Panc1 (cell line): Measurements from ENCODE around the gene B3GALT2. TPM values are rescaled to one million over a fixed set of nuclear protein-coding genes. Genes with fewer than 3 reads are reported as not detected.

Experiments
- ATAC-seq: fragments of 200-7000 bp; cut with Tn5 transposase; 2 replicates; pipeline ENCODE4 v1.9.1; 2020; ENCODE audit warnings: mild to moderate bottlenecking, moderate library complexity
- BruUV-seq: library from RNA; stranded (reverse); fragments of 400-500 nt; replicated peaks from 2 replicates; lab custom pipeline; 2021; lab: Mats Ljungman, UMichigan
- CTCF ChIA-PET: fragments of 300-600 bp; sonication (Branson Sonifier 250); formaldehyde crosslinking; loops from one replicate; lab custom pipeline; 2022; ENCODE audit warnings: antibody characterized with exemption; lab: Charles Lee
- POLR2A ChIA-PET: fragments of 300-600 bp; sonication (Branson Sonifier 250); formaldehyde crosslinking; loops from one replicate; lab custom pipeline; 2022; ENCODE audit warnings: antibody characterized with exemption; lab: Charles Lee
- DNase-seq: peaks from one replicate; pipeline ENCODE4 v3.0.0-alpha.2; 2010; ENCODE audit warnings: low read depth, low spot score
- H3K27ac ChIP-seq: 2 replicates; pipeline ENCODE4 v1.5.1; 2011; ENCODE audit warnings: mild to moderate bottlenecking, low read length, inconsistent platforms
- H3K27me3 ChIP-seq: fragments of 200-500 bp; sonication (Bioruptor generic); 2 replicates; pipeline ENCODE4 v1.6.0; 2014; ENCODE audit warnings: low read length, inconsistent platforms; ENCODE audit not compliant: control insufficient read depth, insufficient read depth
- H3K36me3 ChIP-seq: fragments of 200-500 bp; sonication (Bioruptor generic); 2 replicates; pipeline ENCODE4 v1.5.1; 2014; ENCODE audit warnings: inconsistent platforms, mild to moderate bottlenecking, low read length, moderate library complexity; ENCODE audit not compliant: control insufficient read depth, insufficient read depth
- H3K4me1 ChIP-seq: 2 replicates; pipeline ENCODE4 v1.5.1; 2011; ENCODE audit warnings: inconsistent platforms, mild to moderate bottlenecking, low read length, moderate library complexity; ENCODE audit not compliant: control insufficient read depth, insufficient read depth
- H3K4me3 ChIP-seq, 2 experiments: 2 replicates each; pipeline ENCODE4 v1.5.1; 2011 to 2012; ENCODE audit warnings: low read depth in 2 of 2, low read length in 2 of 2, mild to moderate bottlenecking in 2 of 2, inconsistent platforms in 1 of 2, moderate library complexity in 1 of 2
- H3K9me3 ChIP-seq: fragments of 200-500 bp; sonication (Bioruptor generic); 2 replicates; pipeline ENCODE4 v1.5.1; 2014; ENCODE audit warnings: low read depth, mild to moderate bottlenecking, inconsistent platforms, low read length, moderate library complexity; ENCODE audit not compliant: control insufficient read depth, insufficient read depth
- CTCF ChIP-seq: fragments of 450-650 bp; IDR thresholded peaks from 2 replicates; pipeline ENCODE4 v1.5.1; 2017; ENCODE audit warnings: mild to moderate bottlenecking
- POLR2AphosphoS5 ChIP-seq: IDR thresholded peaks from 2 replicates; pipeline ENCODE4 v1.6.1; 2012; ENCODE audit warnings: mild to moderate bottlenecking, low read depth, low read length, moderate library complexity
- REST ChIP-seq, 2 experiments: IDR thresholded peaks; 2 replicates each; pipeline ENCODE4 v1.6.1; 2011 to 2012; ENCODE audit warnings: low read depth in 2 of 2, control low read depth in 1 of 2, low read length in 1 of 2, mild to moderate bottlenecking in 1 of 2, moderate library complexity in 1 of 2; ENCODE audit not compliant: insufficient read depth in 1 of 2
- SIN3A ChIP-seq: IDR thresholded peaks from 2 replicates; pipeline ENCODE4 v1.6.1; 2012; ENCODE audit warnings: low read depth, mild to moderate bottlenecking, low read length, moderate library complexity, borderline replicate concordance; ENCODE audit not compliant: insufficient read depth
- TCF7L2 ChIP-seq: IDR thresholded peaks from 2 replicates; pipeline ENCODE4 v1.6.1; 2011; ENCODE audit warnings: mild to moderate bottlenecking, low read depth, low read length, inconsistent platforms
- in situ Hi-C: cut with HindIII; loops from 2 replicates; pipeline ENCODE4 v1.10.0; 2016; ENCODE audit warnings: low sequenced_read_pairs, low pct_unique_long_range_greater_than_20kb
- intact Hi-C: fragments of 100-400 bp; cut with micrococcal nuclease; formaldehyde crosslinking; loops from one replicate; pipeline ENCODE4 v1.10.0; 2022; ENCODE audit not compliant: unreplicated experiment
- total RNA-seq: library from RNA; stranded (reverse); gene quantifications from one replicate; pipeline ENCODE4 v1.2.1, GENCODE V29; 2021; ENCODE audit not compliant: unreplicated experiment

B3GALT2 gene
- total RNA-seq, 1 experiment from 2014 or later: 0.08 TPM

- no TSS peak for BruUV-seq
- CTCF ChIA-PET: no interaction called here
- no peak for TF ChIP-seq CTCF
- TF ChIP-seq SIN3A: no peak
- no peaks in the 10 kb centered on the region for H3K4me1 ChIP-seq
- no peaks in the 10 kb centered on the region for H3K27me3 ChIP-seq
- no peak overlapping the region for H3K27ac ChIP-seq
- in situ Hi-C loops (no loop called here), intact Hi-C loops (no loop called here)
- POLR2A ChIA-PET: no interaction called here
- H3K9me3 ChIP-seq: no peaks in the 10 kb centered on the region
- ATAC-seq (no peak), DNase-seq (no peak)
- no peaks in the 10 kb centered on the region; the same call in 1 of the 2 replicates for H3K36me3 ChIP-seq
- H3K4me3 ChIP-seq: no peak overlapping the region
Observed at GRCh38 chr1:193176113-193176512, 10.3 kb downstream of the B3GALT2 start.

- DNase-seq (no peak), ATAC-seq (no peak)
- Histone ChIP-seq H3K36me3 (peaks cover 6% of the 10 kb centered on the region; the same call in 1 of the 2 replicates), H3K9me3 (no peaks in the 10 kb centered on the region), H3K27me3 (no peaks in the 10 kb centered on the region), H3K27ac (no peak overlapping the region), H3K4me1 (no peaks in the 10 kb centered on the region; the same call in 1 of the 2 replicates), H3K4me3 (no peak overlapping the region)
- BruUV-seq: no TSS peak
- intact Hi-C loops (no loop called here), in situ Hi-C loops (no loop called here)
- TF ChIP-seq SIN3A (no peak), TCF7L2 (no peak)
- ChIA-PET CTCF (no interaction called here), POLR2A (interaction anchor here (0.6 kb wide), 1 partner anchor 56 kb away, joined by 5 read pairs; no protein-coding TSS in a partner anchor)
Observed at GRCh38 chr1:193157360-193157759, 29.1 kb downstream of the B3GALT2 start.

- in situ Hi-C loops: no loop called here
- Histone ChIP-seq H3K36me3 (peaks cover 8% of the 10 kb centered on the region; the same call in 1 of the 2 replicates), H3K27me3 (no peaks in the 10 kb centered on the region), H3K27ac (no peak overlapping the region), H3K4me3 (no peak overlapping the region), H3K9me3 (no peaks in the 10 kb centered on the region), H3K4me1 (no peaks in the 10 kb centered on the region; the same call in 1 of the 2 replicates)
- no TSS peak for BruUV-seq
- intact Hi-C loops: no loop called here
- ChIA-PET CTCF (no interaction called here), POLR2A (no interaction called here)
- DNase-seq (no peak), ATAC-seq (no peak)
- TF ChIP-seq POLR2AphosphoS5 (no peak), TCF7L2 (no peak), CTCF (no peak), REST (IDR thresholded peaks at IDR 0.05; ENCODE audit: insufficient read depth in 1 of 2, low read depth in 2 of 2, low read length in 1 of 2) (no peak), SIN3A (no peak)
Observed at GRCh38 chr1:193156822-193157142, 29.6 kb downstream of the B3GALT2 start.
